Right lobe of liver (tissue), 4 donors: ENCODE measurements around the gene COPS7B.

ENCODE experiments used
- POLR2A ChIP-seq: fragments of 450-650 bp; IDR thresholded peaks from one replicate; pipeline ENCODE4 v1.6.1; 2017; ENCODE audit warnings: antibody characterized with exemption, mild to moderate bottlenecking
- TF ChIP-seq, protein P1 (sequence below), 4 donors: fragments of 200-600 bp in 3 of 4; fragments of 450-650 bp in 1 of 4; IDR thresholded peaks; one replicate each; pipeline versions ENCODE4 v1.5.1 to v1.8.0; 2016 to 2022; ENCODE audit warnings: antibody characterized with exemption in 4 of 4, mild to moderate bottlenecking in 2 of 4
- donor health status: DM: no; HTN: no; CAD: no.
- donor health status: DM: no; HTN: no; CAD: no.
- donor health status: DM: no; HTN: yes; CAD: no.

DNA sequence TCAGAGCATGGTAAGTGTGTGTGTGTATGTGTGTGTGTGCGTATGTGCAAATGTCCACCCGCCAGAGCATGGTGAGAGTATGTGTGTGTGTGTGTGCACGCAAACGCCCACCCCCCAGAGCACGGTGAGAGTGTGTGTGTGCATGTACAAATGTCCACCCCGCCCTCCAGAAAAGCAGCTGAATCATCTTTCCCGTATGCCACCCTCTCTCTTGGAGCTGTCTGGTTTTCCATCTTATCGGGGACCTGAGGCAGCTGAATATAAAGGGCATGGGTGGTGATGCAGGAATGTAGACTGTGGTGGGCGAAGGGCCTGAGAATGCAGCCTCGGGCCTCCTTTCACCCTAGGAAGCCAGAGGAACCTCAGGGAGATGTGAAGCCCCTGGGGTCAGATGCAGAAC is 66.9 kb downstream of the COPS7B start:
- no peak for TF ChIP-seq POLR2A
- TF ChIP-seq, protein P1, sequence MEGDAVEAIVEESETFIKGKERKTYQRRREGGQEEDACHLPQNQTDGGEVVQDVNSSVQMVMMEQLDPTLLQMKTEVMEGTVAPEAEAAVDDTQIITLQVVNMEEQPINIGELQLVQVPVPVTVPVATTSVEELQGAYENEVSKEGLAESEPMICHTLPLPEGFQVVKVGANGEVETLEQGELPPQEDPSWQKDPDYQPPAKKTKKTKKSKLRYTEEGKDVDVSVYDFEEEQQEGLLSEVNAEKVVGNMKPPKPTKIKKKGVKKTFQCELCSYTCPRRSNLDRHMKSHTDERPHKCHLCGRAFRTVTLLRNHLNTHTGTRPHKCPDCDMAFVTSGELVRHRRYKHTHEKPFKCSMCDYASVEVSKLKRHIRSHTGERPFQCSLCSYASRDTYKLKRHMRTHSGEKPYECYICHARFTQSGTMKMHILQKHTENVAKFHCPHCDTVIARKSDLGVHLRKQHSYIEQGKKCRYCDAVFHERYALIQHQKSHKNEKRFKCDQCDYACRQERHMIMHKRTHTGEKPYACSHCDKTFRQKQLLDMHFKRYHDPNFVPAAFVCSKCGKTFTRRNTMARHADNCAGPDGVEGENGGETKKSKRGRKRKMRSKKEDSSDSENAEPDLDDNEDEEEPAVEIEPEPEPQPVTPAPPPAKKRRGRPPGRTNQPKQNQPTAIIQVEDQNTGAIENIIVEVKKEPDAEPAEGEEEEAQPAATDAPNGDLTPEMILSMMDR (IDR thresholded peaks at IDR 0.05): no peak
